Measurements from ENCODE around the gene LRMDA.

The LRMDA gene

GRCh38 chr10:76017733-76018433, 586.5 kb downstream of the LRMDA start:
- in situ Hi-C loops (cut with MboI; ENCODE audit: low sequenced_read_pairs), result no loop called here
- Histone ChIP-seq H3K4me1 (no peaks in the 10 kb centered on the region), H3K9me3 (no peaks in the 10 kb centered on the region), H3K36me3 (replicated peaks) (no peaks in the 10 kb centered on the region), H3K4me3 (no peak overlapping the region), H3K27me3 (ENCODE audit: low read depth) (no peaks in the 10 kb centered on the region)
- DNase-seq (ENCODE audit: low spot score in 2 of 2), result no peak

- Histone ChIP-seq H3K4me3 (no peak overlapping the region), H3K27me3 (ENCODE audit: low read depth) (no peaks in the 10 kb centered on the region), H3K36me3 (replicated peaks) (no peaks in the 10 kb centered on the region), H3K9me3 (no peaks in the 10 kb centered on the region), H3K4me1 (no peaks in the 10 kb centered on the region)
- in situ Hi-C loops (cut with MboI; ENCODE audit: low sequenced_read_pairs), result no loop called here
- no peak for DNase-seq (ENCODE audit: low spot score in 2 of 2)
These were observed 589.2 kb downstream of the LRMDA start for GRCh38 chr10:76020630-76021029.

GRCh38 chr10:76021398-76021797, 590.0 kb downstream of the LRMDA start:
- Histone ChIP-seq H3K36me3 (replicated peaks) (no peaks in the 10 kb centered on the region), H3K4me3 (no peak overlapping the region), H3K4me1 (no peaks in the 10 kb centered on the region), H3K9me3 (no peaks in the 10 kb centered on the region), H3K27me3 (ENCODE audit: low read depth) (no peaks in the 10 kb centered on the region)
- in situ Hi-C loops (cut with MboI; ENCODE audit: low sequenced_read_pairs), result no loop called here
- DNase-seq (ENCODE audit: low spot score in 2 of 2), result no peak

- Histone ChIP-seq H3K4me3 (no peak overlapping the region), H3K36me3 (replicated peaks) (no peaks in the 10 kb centered on the region), H3K9me3 (no peaks in the 10 kb centered on the region), H3K4me1 (no peaks in the 10 kb centered on the region), H3K27me3 (ENCODE audit: low read depth) (no peaks in the 10 kb centered on the region)
- in situ Hi-C loops (cut with MboI; ENCODE audit: low sequenced_read_pairs), result no loop called here
- DNase-seq (ENCODE audit: low spot score in 2 of 2), result no peak
These were observed 590.9 kb downstream of the LRMDA start for GRCh38 chr10:76022366-76022765.

- DNase-seq (ENCODE audit: low spot score in 2 of 2), result no peak
- H3K4me3 ChIP-seq, result no peak overlapping the region
- H3K27me3 ChIP-seq (ENCODE audit: low read depth), result no peaks in the 10 kb centered on the region
- H3K9me3 ChIP-seq, result no peaks in the 10 kb centered on the region
- in situ Hi-C loops (cut with MboI; ENCODE audit: low sequenced_read_pairs), result no loop called here
- no peaks in the 10 kb centered on the region for H3K4me1 ChIP-seq
- no peaks in the 10 kb centered on the region for H3K36me3 ChIP-seq (replicated peaks)
These were observed 591.6 kb downstream of the LRMDA start for GRCh38 chr10:76023007-76023406.

- Histone ChIP-seq H3K36me3 (replicated peaks) (no peaks in the 10 kb centered on the region), H3K4me1 (no peaks in the 10 kb centered on the region), H3K27me3 (ENCODE audit: low read depth) (no peaks in the 10 kb centered on the region), H3K9me3 (no peaks in the 10 kb centered on the region), H3K4me3 (no peak overlapping the region)
- DNase-seq (ENCODE audit: low spot score in 2 of 2), result no peak
- in situ Hi-C loops (cut with MboI; ENCODE audit: low sequenced_read_pairs), result loop anchor here (25.0 kb wide), 1 partner anchor 637 kb away; no protein-coding TSS in a partner anchor
These were observed 593.2 kb downstream of the LRMDA start for GRCh38 chr10:76024460-76025123.

GRCh38 chr10:76025124-76025477, 593.7 kb downstream of the LRMDA start:
- H3K36me3 ChIP-seq (replicated peaks), result no peaks in the 10 kb centered on the region
- DNase-seq (ENCODE audit: low spot score in 2 of 2), result no peak
- H3K4me1 ChIP-seq, result no peaks in the 10 kb centered on the region
- H3K27me3 ChIP-seq (ENCODE audit: low read depth), result no peaks in the 10 kb centered on the region
- in situ Hi-C loops (cut with MboI; ENCODE audit: low sequenced_read_pairs), result loop anchor here (25.0 kb wide), 1 partner anchor 638 kb away; no protein-coding TSS in a partner anchor
- no peak overlapping the region for H3K4me3 ChIP-seq
- H3K9me3 ChIP-seq, result no peaks in the 10 kb centered on the region

GRCh38 chr10:76026176-76026771, 594.9 kb downstream of the LRMDA start:
- in situ Hi-C loops (cut with MboI; ENCODE audit: low sequenced_read_pairs), result loop anchor here (25.0 kb wide), 1 partner anchor 639 kb away; no protein-coding TSS in a partner anchor
- H3K27me3 ChIP-seq (ENCODE audit: low read depth), result no peaks in the 10 kb centered on the region
- H3K4me1 ChIP-seq, result no peaks in the 10 kb centered on the region
- no peaks in the 10 kb centered on the region for H3K36me3 ChIP-seq (replicated peaks)
- no peaks in the 10 kb centered on the region for H3K9me3 ChIP-seq
- H3K4me3 ChIP-seq, result no peak overlapping the region
- no peak for DNase-seq (ENCODE audit: low spot score in 2 of 2)

GRCh38 chr10:76026905-76027304, 595.5 kb downstream of the LRMDA start:
- Histone ChIP-seq H3K4me3 (no peak overlapping the region), H3K36me3 (replicated peaks) (no peaks in the 10 kb centered on the region), H3K9me3 (no peaks in the 10 kb centered on the region), H3K4me1 (no peaks in the 10 kb centered on the region), H3K27me3 (ENCODE audit: low read depth) (no peaks in the 10 kb centered on the region)
- in situ Hi-C loops (cut with MboI; ENCODE audit: low sequenced_read_pairs), result loop anchor here (25.0 kb wide), 1 partner anchor 640 kb away; no protein-coding TSS in a partner anchor
- DNase-seq (ENCODE audit: low spot score in 2 of 2), result no peak

- in situ Hi-C loops (cut with MboI; ENCODE audit: low sequenced_read_pairs), result loop anchor here (25.0 kb wide), 1 partner anchor 642 kb away; no protein-coding TSS in a partner anchor
- Histone ChIP-seq H3K4me3 (no peak overlapping the region), H3K4me1 (no peaks in the 10 kb centered on the region), H3K27me3 (ENCODE audit: low read depth) (no peaks in the 10 kb centered on the region), H3K36me3 (replicated peaks) (no peaks in the 10 kb centered on the region), H3K9me3 (no peaks in the 10 kb centered on the region)
- no peak for DNase-seq (ENCODE audit: low spot score in 2 of 2)
These were observed 598.4 kb downstream of the LRMDA start for GRCh38 chr10:76029782-76030181.

GRCh38 chr10:76031099-76031498, 599.7 kb downstream of the LRMDA start:
- H3K9me3 ChIP-seq, result no peaks in the 10 kb centered on the region
- in situ Hi-C loops (cut with MboI; ENCODE audit: low sequenced_read_pairs), result loop anchor here (25.0 kb wide), 1 partner anchor 644 kb away; no protein-coding TSS in a partner anchor
- no peaks in the 10 kb centered on the region for H3K27me3 ChIP-seq (ENCODE audit: low read depth)
- H3K4me3 ChIP-seq, result no peak overlapping the region
- H3K36me3 ChIP-seq (replicated peaks), result no peaks in the 10 kb centered on the region
- DNase-seq (ENCODE audit: low spot score in 2 of 2), result no peak
- H3K4me1 ChIP-seq, result no peaks in the 10 kb centered on the region

GRCh38 chr10:76031769-76032699, 600.6 kb downstream of the LRMDA start:
- no peaks in the 10 kb centered on the region for H3K9me3 ChIP-seq
- in situ Hi-C loops (cut with MboI; ENCODE audit: low sequenced_read_pairs), result loop anchor here (25.0 kb wide), 1 partner anchor 645 kb away; no protein-coding TSS in a partner anchor
- H3K36me3 ChIP-seq (replicated peaks), result no peaks in the 10 kb centered on the region
- H3K4me3 ChIP-seq, result no peak overlapping the region
- H3K4me1 ChIP-seq, result no peaks in the 10 kb centered on the region
- H3K27me3 ChIP-seq (ENCODE audit: low read depth), result no peaks in the 10 kb centered on the region
- DNase-seq (ENCODE audit: low spot score in 2 of 2), result no peak

- DNase-seq (ENCODE audit: low spot score in 2 of 2), result no peak
- in situ Hi-C loops (cut with MboI; ENCODE audit: low sequenced_read_pairs), result loop anchor here (25.0 kb wide), 1 partner anchor 645 kb away; no protein-coding TSS in a partner anchor
- no peak overlapping the region for H3K4me3 ChIP-seq
- H3K36me3 ChIP-seq (replicated peaks), result no peaks in the 10 kb centered on the region
- no peaks in the 10 kb centered on the region for H3K27me3 ChIP-seq (ENCODE audit: low read depth)
- H3K4me1 ChIP-seq, result no peaks in the 10 kb centered on the region
- no peaks in the 10 kb centered on the region for H3K9me3 ChIP-seq
These were observed 601.2 kb downstream of the LRMDA start for GRCh38 chr10:76032700-76033039.

Data from HAP-1 (cell line).